ENCODE results near the gene BRAT1. TPM values are rescaled to one million over a fixed set of nuclear protein-coding genes. Genes with fewer than 3 reads are reported as not detected.

The BRAT1 gene
- total RNA-seq, 1 donor from 2014 or later, result 53.0 TPM

GRCh38 chr7:2546776-2547586 is 8.3 kb downstream of the BRAT1 start:
- H3K4me3 ChIP-seq (ENCODE audit: low read depth, low read length), result no peak overlapping the region
- no peak for TF ChIP-seq CTCF (conservative IDR thresholded peaks at IDR 0.05; ENCODE audit: low read depth, low read length)
- DNase-seq (ENCODE audit: low read depth), result no peak

- no peak for DNase-seq (ENCODE audit: low read depth)
- no peak overlapping the region for H3K4me3 ChIP-seq (ENCODE audit: low read depth, low read length)
- no peak for TF ChIP-seq CTCF (conservative IDR thresholded peaks at IDR 0.05; ENCODE audit: low read depth, low read length)
Measured at GRCh38 chr7:2545746-2546425, 9.4 kb downstream of the BRAT1 start.

- TF ChIP-seq CTCF (conservative IDR thresholded peaks at IDR 0.05; ENCODE audit: low read depth, low read length), result no peak
- no peak for DNase-seq (ENCODE audit: low read depth)
- H3K4me3 ChIP-seq (ENCODE audit: low read depth, low read length), result no peak overlapping the region
Measured at GRCh38 chr7:2544541-2545188, 10.7 kb downstream of the BRAT1 start.

- no peak for DNase-seq (ENCODE audit: low read depth)
- no peak overlapping the region for H3K4me3 ChIP-seq (ENCODE audit: low read depth, low read length)
- no peak for TF ChIP-seq CTCF (conservative IDR thresholded peaks at IDR 0.05; ENCODE audit: low read depth, low read length)
Measured at GRCh38 chr7:2542916-2543871, 12.1 kb downstream of the BRAT1 start.

GRCh38 chr7:2542011-2542915 is 13.1 kb downstream of the BRAT1 start:
- no peak for DNase-seq (ENCODE audit: low read depth)
- no peak for TF ChIP-seq CTCF (conservative IDR thresholded peaks at IDR 0.05; ENCODE audit: low read depth, low read length)
- H3K4me3 ChIP-seq (ENCODE audit: low read depth, low read length), result no peak overlapping the region
